K562 (cell line): ENCODE measurements around the gene CDK4. TPM values are rescaled to one million over a fixed set of nuclear protein-coding genes. Genes with fewer than 3 reads are reported as not detected.

Experiments used
- CAMTA2 ChIP-seq: fragments of 250-450 bp; sonication (Bioruptor Pico); conservative IDR thresholded peaks from 2 replicates; pipeline ENCODE4 v1.5.1; 2022
- CBX8 ChIP-seq: fragments of 200-600 bp; sonication (generic); IDR thresholded peaks from 2 replicates; pipeline ENCODE4 v1.6.1; 2012; ENCODE audit warnings: borderline replicate concordance, mixed run types, low read depth, mild to moderate bottlenecking, moderate library complexity, mixed read lengths, low read length, control low read depth, inconsistent platforms; ENCODE audit not compliant: poor library complexity, severe bottlenecking; ENCODE audit errors: extremely low read depth
- CCAR2 ChIP-seq: fragments of 200-400 bp; formaldehyde crosslinking; IDR thresholded peaks from 2 replicates; pipeline ENCODE4 v1.6.1; 2017; ENCODE audit warnings: mild to moderate bottlenecking, low read depth, low read length
- CREB1 ChIP-seq, 2 experiments: sonication (generic) in 1 of 2; formaldehyde crosslinking in 1 of 2; IDR thresholded peaks; 2 replicates each; pipeline versions ENCODE4 v1.6.1 to v1.8.0; 2012 to 2022; ENCODE audit warnings: inconsistent platforms in 1 of 2, mild to moderate bottlenecking in 1 of 2, missing genetic modification reagents in 1 of 2, moderate library complexity in 1 of 2
- ETV6 ChIP-seq, 3 experiments: fragments of 150-350 bp in 1 of 3; sonication (generic) in 1 of 3; formaldehyde crosslinking in 1 of 3; IDR thresholded peaks; 2 replicates each; pipeline versions ENCODE4 v1.6.1 to v1.8.0; 2014 to 2022; ENCODE audit warnings: borderline replicate concordance in 2 of 3, low read depth in 2 of 3, antibody characterized with exemption in 1 of 3, low read length in 1 of 3, mild to moderate bottlenecking in 1 of 3, missing genetic modification reagents in 1 of 3
- GTF2A2 ChIP-seq: IDR thresholded peaks from 2 replicates; pipeline ENCODE4 v1.6.1; 2016; ENCODE audit warnings: mild to moderate bottlenecking, missing genetic modification characterization, missing compliant biosample characterization
- MTA3 ChIP-seq: fragments of 450-650 bp; formaldehyde crosslinking; IDR thresholded peaks from 2 replicates; pipeline ENCODE4 v1.6.1; 2017; ENCODE audit warnings: mild to moderate bottlenecking, borderline replicate concordance
- PHF20 ChIP-seq: fragments of 450-650 bp; IDR thresholded peaks from 2 replicates; pipeline ENCODE4 v1.6.1; 2018; ENCODE audit not compliant: partially characterized antibody
- TAF9B ChIP-seq: fragments of 450-650 bp; IDR thresholded peaks from 2 replicates; pipeline ENCODE4 v1.6.1; 2018; ENCODE audit warnings: mild to moderate bottlenecking; ENCODE audit not compliant: partially characterized antibody
- ZNF584 ChIP-seq: fragments of 200-800 bp; sonication (Bioruptor generic); IDR thresholded peaks from 2 replicates; pipeline ENCODE4 v1.6.1; 2016; ENCODE audit warnings: low read depth, mild to moderate bottlenecking, missing genetic modification characterization, missing compliant biosample characterization
- ZNF589 ChIP-seq: fragments of 200-800 bp; sonication (Bioruptor generic); IDR thresholded peaks from 2 replicates; pipeline ENCODE4 v1.6.1; 2016; ENCODE audit warnings: low read depth, missing genetic modification characterization, missing compliant biosample characterization
- polyA plus RNA-seq, 8 experiments: library from polyadenylated mRNA; depleted of rRNA in 4 of 8; stranded (reverse) in 5 of 8; unstranded in 3 of 8; fragments of >200 nt; fragmentation: Nextera tagmentation in 2 of 8; fragmentation: Illumina TruSeq in 1 of 8; extraction: Ambion mirVana in 2 of 8; extraction: Trizol in 1 of 8; gene quantifications; 2 replicates each; pipeline versions ENCODE4 v1.2.1 to v1.2.3, GENCODE V29; 2011 to 2014; ENCODE audit warnings: inconsistent platforms in 1 of 8, missing spikeins in 1 of 8
- total RNA-seq, 7 experiments: library from RNA; depleted of rRNA in 6 of 7; stranded (reverse); fragments of >200 nt in 6 of 7; fragmentation: Illumina TruSeq in 2 of 7; extraction: Trizol in 2 of 7; gene quantifications; 2 replicates each; pipeline versions ENCODE4 v1.2.1 to v1.2.3, GENCODE V29; 2011 to 2021; ENCODE audit warnings: low replicate concordance in 1 of 7
- TF ChIP-seq, protein P1 (sequence below): fragments of 450-650 bp; IDR thresholded peaks from 2 replicates; pipeline ENCODE4 v1.6.1; 2016; ENCODE audit warnings: borderline replicate concordance
- TF ChIP-seq, protein P2 (sequence below): sonication (generic); formaldehyde crosslinking; IDR thresholded peaks from 2 replicates; pipeline ENCODE4 v1.8.1; 2023; ENCODE audit warnings: missing genetic modification reagents, mild to moderate bottlenecking, borderline replicate concordance
- TF ChIP-seq, protein P3 (sequence below): fragments of 450-650 bp; formaldehyde crosslinking; IDR thresholded peaks from 2 replicates; pipeline ENCODE4 v1.4.0; 2020; ENCODE audit warnings: mild to moderate bottlenecking
- TF ChIP-seq, protein P4 (sequence below), 3 experiments: IDR thresholded peaks in 2 of 3; conservative IDR thresholded peaks in 1 of 3; 2 replicates each; pipeline ENCODE4 v1.5.1; 2011 to 2012; ENCODE audit warnings: low read length in 3 of 3, mild to moderate bottlenecking in 3 of 3, control low read depth in 2 of 3, improper control_type of control experiment in 1 of 3, inconsistent platforms in 1 of 3, low read depth in 1 of 3, mixed read lengths in 1 of 3, moderate library complexity in 1 of 3; ENCODE audit not compliant: insufficient read depth in 2 of 3

CDK4 gene
- total and polyA plus RNA-seq, 9 of the 15 experiments (the other 6 are each of a cell fraction or from before 2014, with no cell fraction given), result 37.8 to 436 (median 238) TPM

DNA sequence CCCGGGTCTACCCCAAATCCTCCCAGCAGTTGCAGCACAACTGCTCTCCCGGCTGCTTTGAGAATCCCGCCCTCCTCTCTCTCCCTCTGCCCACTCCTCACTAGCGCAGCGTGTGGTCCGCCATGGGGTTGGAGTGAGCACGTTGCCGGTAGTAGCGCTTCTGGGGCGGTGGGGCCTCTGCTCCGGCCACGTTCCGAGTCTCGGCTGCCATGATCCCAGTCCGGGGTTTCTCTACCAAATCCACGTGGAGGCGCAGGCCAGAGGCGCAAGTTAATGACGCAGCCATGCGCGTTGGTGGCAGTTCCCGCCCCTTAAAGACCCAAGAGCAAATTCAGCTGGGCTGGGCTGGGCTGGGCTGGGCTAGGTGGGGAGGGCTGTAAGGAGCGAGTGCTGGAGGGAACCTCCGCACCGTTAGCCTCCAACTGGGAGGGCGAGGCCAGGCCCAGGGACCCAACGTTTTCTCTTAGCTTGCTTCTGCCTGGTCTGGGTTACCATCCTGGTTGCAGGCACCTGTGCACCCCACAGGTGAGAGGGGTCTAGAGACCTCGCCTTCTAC is 19.8 kb upstream of the CDK4 start, which contains the start of gene METTL1 (continued):
- TF ChIP-seq CAMTA2 (no peak), GTF2A2 (no peak), CREB1 (IDR thresholded peaks at IDR 0.05) (peak; percentile 99), CREB1 (CRISPR knock-in tag; IDR thresholded peaks at IDR 0.05) (peak; percentile 99), CCAR2 (no peak), CBX8 (no peak), PHF20 (peak; percentile 90), ETV6 (IDR thresholded peaks at IDR 0.05; ENCODE audit: borderline replicate concordance in 1 of 2, low read depth in 2 of 2, low read length in 1 of 2) (no peak), ETV6 (CRISPR knock-in tag; IDR thresholded peaks at IDR 0.05; ENCODE audit: borderline replicate concordance) (no peak), MTA3 (peak; percentile 62; the same call in 1 of the 2 replicates), TAF9B (peak; percentile 96), ZNF584 (CRISPR knock-in tag) (no peak), ZNF589 (peak; percentile 39; the same call in 1 of the 2 replicates)
- TF ChIP-seq, protein P1, sequence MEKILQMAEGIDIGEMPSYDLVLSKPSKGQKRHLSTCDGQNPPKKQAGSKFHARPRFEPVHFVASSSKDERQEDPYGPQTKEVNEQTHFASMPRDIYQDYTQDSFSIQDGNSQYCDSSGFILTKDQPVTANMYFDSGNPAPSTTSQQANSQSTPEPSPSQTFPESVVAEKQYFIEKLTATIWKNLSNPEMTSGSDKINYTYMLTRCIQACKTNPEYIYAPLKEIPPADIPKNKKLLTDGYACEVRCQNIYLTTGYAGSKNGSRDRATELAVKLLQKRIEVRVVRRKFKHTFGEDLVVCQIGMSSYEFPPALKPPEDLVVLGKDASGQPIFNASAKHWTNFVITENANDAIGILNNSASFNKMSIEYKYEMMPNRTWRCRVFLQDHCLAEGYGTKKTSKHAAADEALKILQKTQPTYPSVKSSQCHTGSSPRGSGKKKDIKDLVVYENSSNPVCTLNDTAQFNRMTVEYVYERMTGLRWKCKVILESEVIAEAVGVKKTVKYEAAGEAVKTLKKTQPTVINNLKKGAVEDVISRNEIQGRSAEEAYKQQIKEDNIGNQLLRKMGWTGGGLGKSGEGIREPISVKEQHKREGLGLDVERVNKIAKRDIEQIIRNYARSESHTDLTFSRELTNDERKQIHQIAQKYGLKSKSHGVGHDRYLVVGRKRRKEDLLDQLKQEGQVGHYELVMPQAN, result peak; percentile 100
- TF ChIP-seq, protein P2, sequence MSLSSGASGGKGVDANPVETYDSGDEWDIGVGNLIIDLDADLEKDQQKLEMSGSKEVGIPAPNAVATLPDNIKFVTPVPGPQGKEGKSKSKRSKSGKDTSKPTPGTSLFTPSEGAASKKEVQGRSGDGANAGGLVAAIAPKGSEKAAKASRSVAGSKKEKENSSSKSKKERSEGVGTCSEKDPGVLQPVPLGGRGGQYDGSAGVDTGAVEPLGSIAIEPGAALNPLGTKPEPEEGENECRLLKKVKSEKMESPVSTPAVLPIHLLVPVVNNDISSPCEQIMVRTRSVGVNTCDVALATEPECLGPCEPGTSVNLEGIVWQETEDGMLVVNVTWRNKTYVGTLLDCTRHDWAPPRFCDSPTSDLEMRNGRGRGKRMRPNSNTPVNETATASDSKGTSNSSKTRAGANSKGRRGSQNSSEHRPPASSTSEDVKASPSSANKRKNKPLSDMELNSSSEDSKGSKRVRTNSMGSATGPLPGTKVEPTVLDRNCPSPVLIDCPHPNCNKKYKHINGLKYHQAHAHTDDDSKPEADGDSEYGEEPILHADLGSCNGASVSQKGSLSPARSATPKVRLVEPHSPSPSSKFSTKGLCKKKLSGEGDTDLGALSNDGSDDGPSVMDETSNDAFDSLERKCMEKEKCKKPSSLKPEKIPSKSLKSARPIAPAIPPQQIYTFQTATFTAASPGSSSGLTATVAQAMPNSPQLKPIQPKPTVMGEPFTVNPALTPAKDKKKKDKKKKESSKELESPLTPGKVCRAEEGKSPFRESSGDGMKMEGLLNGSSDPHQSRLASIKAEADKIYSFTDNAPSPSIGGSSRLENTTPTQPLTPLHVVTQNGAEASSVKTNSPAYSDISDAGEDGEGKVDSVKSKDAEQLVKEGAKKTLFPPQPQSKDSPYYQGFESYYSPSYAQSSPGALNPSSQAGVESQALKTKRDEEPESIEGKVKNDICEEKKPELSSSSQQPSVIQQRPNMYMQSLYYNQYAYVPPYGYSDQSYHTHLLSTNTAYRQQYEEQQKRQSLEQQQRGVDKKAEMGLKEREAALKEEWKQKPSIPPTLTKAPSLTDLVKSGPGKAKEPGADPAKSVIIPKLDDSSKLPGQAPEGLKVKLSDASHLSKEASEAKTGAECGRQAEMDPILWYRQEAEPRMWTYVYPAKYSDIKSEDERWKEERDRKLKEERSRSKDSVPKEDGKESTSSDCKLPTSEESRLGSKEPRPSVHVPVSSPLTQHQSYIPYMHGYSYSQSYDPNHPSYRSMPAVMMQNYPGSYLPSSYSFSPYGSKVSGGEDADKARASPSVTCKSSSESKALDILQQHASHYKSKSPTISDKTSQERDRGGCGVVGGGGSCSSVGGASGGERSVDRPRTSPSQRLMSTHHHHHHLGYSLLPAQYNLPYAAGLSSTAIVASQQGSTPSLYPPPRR, result no peak
- TF ChIP-seq, protein P3, sequence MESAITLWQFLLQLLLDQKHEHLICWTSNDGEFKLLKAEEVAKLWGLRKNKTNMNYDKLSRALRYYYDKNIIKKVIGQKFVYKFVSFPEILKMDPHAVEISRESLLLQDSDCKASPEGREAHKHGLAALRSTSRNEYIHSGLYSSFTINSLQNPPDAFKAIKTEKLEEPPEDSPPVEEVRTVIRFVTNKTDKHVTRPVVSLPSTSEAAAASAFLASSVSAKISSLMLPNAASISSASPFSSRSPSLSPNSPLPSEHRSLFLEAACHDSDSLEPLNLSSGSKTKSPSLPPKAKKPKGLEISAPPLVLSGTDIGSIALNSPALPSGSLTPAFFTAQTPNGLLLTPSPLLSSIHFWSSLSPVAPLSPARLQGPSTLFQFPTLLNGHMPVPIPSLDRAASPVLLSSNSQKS, result 0 out of 2 replicates have a peak, but pooled peaks have one; percentile 21
- TF ChIP-seq, protein P4, sequence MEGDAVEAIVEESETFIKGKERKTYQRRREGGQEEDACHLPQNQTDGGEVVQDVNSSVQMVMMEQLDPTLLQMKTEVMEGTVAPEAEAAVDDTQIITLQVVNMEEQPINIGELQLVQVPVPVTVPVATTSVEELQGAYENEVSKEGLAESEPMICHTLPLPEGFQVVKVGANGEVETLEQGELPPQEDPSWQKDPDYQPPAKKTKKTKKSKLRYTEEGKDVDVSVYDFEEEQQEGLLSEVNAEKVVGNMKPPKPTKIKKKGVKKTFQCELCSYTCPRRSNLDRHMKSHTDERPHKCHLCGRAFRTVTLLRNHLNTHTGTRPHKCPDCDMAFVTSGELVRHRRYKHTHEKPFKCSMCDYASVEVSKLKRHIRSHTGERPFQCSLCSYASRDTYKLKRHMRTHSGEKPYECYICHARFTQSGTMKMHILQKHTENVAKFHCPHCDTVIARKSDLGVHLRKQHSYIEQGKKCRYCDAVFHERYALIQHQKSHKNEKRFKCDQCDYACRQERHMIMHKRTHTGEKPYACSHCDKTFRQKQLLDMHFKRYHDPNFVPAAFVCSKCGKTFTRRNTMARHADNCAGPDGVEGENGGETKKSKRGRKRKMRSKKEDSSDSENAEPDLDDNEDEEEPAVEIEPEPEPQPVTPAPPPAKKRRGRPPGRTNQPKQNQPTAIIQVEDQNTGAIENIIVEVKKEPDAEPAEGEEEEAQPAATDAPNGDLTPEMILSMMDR (IDR thresholded peaks at IDR 0.05 in 2 of 3, conservative IDR thresholded peaks at IDR 0.05 in 1 of 3; ENCODE audit: insufficient read depth in 2 of 3, low read depth in 1 of 3, low read length in 3 of 3), result no peak
